Measurements from ENCODE around the gene SCRT2. TPM values are rescaled to one million over a fixed set of nuclear protein-coding genes. Genes with fewer than 3 reads are reported as not detected.
A peak's percentile ranks its signal among the peaks of the same experiment; 100 is the strongest.

The SCRT2 gene
- total and polyA plus RNA-seq, 2 of the 8 experiments (the other 6 are each of a cell fraction or from before 2014, with no cell fraction given) = 0.12 to 0.34 TPM

- TF ChIP-seq EZH2 (IDR thresholded peaks at IDR 0.05; ENCODE audit: low read depth, low read length, severe bottlenecking) (peak; percentile 61), RFX5 (IDR thresholded peaks at IDR 0.05; ENCODE audit: borderline replicate concordance, low read depth, low read length) (no peak), CREB1 (IDR thresholded peaks at IDR 0.05) (0 out of 2 replicates have a peak, but pooled peaks have one; percentile 39), POLR2AphosphoS5 (IDR thresholded peaks at IDR 0.05; ENCODE audit: low read depth, low read length) (no peak), SIRT6 (IDR thresholded peaks at IDR 0.05; ENCODE audit: low read length) (no peak), POU5F1 (IDR thresholded peaks at IDR 0.05; ENCODE audit: low read depth, low read length) (no peak), BRCA1 (IDR thresholded peaks at IDR 0.05; ENCODE audit: low read depth, low read length) (no peak), HDAC6 (IDR thresholded peaks at IDR 0.05; ENCODE audit: low read depth, low read length) (no peak), SUZ12 (IDR thresholded peaks at IDR 0.05; ENCODE audit: low read length) (peak; percentile 65), JUN (IDR thresholded peaks at IDR 0.05; ENCODE audit: low read depth, low read length) (no peak), CEBPB (IDR thresholded peaks at IDR 0.05; ENCODE audit: low read depth, low read length) (no peak), HDAC2 (IDR thresholded peaks at IDR 0.05; ENCODE audit: borderline replicate concordance in 1 of 2, low read depth in 2 of 2, low read length in 2 of 2) (no peak), PHF8 (conservative IDR thresholded peaks at IDR 0.05; ENCODE audit: low read depth, low read length) (no peak), NRF1 (IDR thresholded peaks at IDR 0.05; ENCODE audit: low read depth, low read length) (no peak), CHD1 (IDR thresholded peaks at IDR 0.05; ENCODE audit: low read depth, low read length) (no peak), SP4 (IDR thresholded peaks at IDR 0.05; ENCODE audit: low read length) (no peak), SRF (IDR thresholded peaks at IDR 0.05; ENCODE audit: low read depth, low read length) (no peak), TEAD4 (IDR thresholded peaks at IDR 0.05; ENCODE audit: low read depth, low read length) (no peak), RBBP5 (IDR thresholded peaks at IDR 0.05; ENCODE audit: borderline replicate concordance, low read depth, low read length) (no peak)
- TF ChIP-seq, protein P1, sequence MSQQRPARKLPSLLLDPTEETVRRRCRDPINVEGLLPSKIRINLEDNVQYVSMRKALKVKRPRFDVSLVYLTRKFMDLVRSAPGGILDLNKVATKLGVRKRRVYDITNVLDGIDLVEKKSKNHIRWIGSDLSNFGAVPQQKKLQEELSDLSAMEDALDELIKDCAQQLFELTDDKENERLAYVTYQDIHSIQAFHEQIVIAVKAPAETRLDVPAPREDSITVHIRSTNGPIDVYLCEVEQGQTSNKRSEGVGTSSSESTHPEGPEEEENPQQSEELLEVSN (IDR thresholded peaks at IDR 0.05) = peak; percentile 85
- TF ChIP-seq, protein P2, sequence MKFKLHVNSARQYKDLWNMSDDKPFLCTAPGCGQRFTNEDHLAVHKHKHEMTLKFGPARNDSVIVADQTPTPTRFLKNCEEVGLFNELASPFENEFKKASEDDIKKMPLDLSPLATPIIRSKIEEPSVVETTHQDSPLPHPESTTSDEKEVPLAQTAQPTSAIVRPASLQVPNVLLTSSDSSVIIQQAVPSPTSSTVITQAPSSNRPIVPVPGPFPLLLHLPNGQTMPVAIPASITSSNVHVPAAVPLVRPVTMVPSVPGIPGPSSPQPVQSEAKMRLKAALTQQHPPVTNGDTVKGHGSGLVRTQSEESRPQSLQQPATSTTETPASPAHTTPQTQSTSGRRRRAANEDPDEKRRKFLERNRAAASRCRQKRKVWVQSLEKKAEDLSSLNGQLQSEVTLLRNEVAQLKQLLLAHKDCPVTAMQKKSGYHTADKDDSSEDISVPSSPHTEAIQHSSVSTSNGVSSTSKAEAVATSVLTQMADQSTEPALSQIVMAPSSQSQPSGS (IDR thresholded peaks at IDR 0.05; ENCODE audit: low read length) = no peak
Observed at GRCh38 chr20:663315-664090, 12.1 kb downstream of the SCRT2 start (continued).
